GM12892 (cell line): ENCODE measurements around the gene TSPEAR.

Source experiments
- DNase-seq: peaks from one replicate; pipeline ENCODE4 v3.0.0; 2011; ENCODE audit not compliant: insufficient read length
- FAIRE-seq: peaks from 2 replicates; lab custom pipeline; 2011; peaks lifted over from hg19 to GRCh38; lab: Jason Lieb, UNC
- POLR2A ChIP-seq: IDR thresholded peaks from 2 replicates; pipeline ENCODE4 v1.6.1; 2011; ENCODE audit warnings: low read depth, low read length, control low read depth
- POLR2AphosphoS5 ChIP-seq: IDR thresholded peaks from 2 replicates; pipeline ENCODE4 v1.6.1; 2011; ENCODE audit warnings: low read depth, low read length, control low read depth
- TAF1 ChIP-seq: IDR thresholded peaks from 2 replicates; pipeline ENCODE4 v1.6.1; 2011; ENCODE audit warnings: low read depth, mild to moderate bottlenecking, control low read depth, low read length, borderline replicate concordance

Gene TSPEAR

DNA sequence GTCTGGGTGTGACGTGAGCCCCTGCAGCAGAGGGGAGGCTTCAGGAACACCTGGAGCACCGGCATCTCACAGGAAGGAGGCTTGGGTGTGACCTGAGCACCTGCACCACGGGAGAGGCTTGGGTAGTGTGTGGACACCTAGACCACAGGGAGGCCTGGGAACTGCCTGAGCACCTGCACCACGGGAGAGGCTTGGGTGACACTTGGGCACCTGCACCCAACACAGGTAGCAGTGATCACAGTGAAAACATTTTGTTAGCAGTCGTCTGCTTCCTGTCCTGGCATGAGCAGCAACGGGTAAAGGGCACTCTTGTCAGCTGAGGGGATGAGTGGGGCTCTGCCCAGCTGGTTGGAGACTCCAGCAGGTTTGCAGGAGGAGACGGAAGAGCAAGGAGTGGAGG is 233.7 kb downstream of the TSPEAR start:
- FAIRE-seq: no peak
- DNase-seq: no peak

DNA sequence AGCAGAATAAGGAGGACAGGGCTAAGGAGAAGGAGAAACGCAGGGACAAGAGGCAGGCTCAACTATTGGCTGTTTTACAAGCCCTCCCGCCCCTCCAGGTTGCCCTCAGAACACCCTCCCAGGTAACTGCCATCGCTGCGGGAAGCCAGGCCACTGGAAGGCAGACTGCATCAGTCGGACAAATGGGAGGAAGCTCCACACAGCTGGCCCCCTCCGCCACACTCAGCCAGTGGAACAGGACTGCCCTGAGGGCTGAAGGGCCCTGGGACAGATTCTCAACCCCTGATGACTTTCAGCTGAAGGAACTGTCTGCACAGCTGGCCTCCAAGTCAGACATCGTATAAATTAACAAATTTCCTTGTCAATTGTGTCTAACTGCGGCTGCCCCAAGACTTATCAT is 234.2 kb downstream of the TSPEAR start:
- DNase-seq (no peak), FAIRE-seq (no peak)
- TF ChIP-seq TAF1 (no peak), POLR2AphosphoS5 (no peak), POLR2A (no peak)

More for the DNA sequence above, 233.7 kb downstream of the TSPEAR start:
- TF ChIP-seq POLR2A (no peak), POLR2AphosphoS5 (no peak), TAF1 (no peak)

DNA sequence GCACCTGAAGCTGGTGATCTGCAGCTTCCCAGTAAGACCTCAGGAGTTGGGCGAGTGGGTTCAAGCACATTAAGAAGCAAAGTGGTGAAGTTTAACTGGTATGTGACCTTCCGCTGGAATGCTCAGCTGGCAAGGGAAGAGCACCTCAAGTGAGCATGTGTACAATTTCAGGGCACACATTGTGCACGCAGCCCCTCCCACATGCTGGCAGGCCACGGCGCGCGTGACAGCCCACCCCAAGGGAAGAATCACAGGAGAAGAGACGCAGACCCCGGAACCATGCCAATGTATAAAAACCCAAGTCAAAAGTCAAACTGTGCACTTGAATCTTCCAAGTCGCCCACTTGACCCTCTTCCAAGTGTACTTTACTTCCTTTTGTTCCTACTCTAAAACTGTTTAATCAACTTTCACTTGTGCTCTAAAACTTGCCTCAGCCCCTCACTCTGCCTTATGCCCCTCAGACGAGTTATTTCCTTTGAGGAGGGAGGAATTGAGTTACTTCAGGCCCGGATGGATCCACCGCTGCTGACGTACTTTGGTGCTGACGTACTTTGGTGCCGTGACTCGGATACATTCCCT is 236.0 kb downstream of the TSPEAR start:
- FAIRE-seq (no peak), DNase-seq (no peak)
- TF ChIP-seq POLR2AphosphoS5: no peak
- TF ChIP-seq POLR2A: no peak
- no peak for TF ChIP-seq TAF1

DNA sequence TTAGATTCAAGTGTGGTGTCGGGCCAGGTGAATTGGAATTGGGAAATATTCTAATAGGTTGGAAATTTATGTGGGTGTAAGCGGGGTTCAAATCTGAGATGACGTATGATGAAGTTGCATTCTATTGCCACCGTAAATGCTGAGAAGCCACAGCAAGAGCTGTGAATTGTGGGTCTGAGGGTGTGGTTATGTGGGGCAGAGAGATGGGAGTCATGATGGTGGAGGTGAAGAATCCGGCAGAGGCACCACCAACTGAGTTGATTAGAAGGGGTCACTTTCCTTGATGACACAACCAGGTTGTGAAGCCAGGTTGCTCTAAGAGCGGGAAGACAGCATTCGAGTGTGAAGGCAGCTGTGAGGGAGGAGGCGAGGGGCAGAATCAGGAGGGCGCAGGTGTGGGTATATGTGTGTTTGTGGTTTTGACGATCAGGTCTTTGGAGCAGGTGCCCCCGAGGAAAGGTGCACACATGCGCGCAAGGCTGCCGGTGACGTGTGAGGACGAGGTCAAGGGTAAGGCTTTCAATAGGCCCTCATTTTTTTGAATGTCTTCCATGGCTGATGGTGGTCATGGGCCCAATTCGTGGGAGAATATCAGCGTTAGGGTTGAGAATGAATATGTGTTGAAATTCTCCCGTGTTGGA is 237.3 kb downstream of the TSPEAR start:
- DNase-seq (no peak), FAIRE-seq (no peak)
- TF ChIP-seq POLR2AphosphoS5 (no peak), TAF1 (no peak), POLR2A (no peak)

DNA sequence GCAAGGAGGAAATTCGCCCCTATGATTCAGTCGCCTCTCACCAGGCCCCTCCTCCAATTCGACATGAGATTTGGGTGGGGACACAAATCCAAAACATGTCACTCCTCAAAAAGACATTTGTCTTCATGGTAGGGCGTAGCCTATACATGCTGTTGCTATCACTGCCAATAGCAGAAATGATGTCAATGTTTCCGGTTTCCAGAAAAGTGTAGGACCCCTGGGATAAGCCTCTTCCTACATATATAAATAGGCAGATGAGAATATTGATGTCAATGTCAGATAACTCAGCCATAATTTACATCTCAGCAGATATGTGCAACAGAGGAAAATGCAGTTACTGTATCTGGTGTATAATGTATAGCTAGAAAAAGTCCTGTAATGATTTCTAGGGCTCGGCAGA is 239.4 kb downstream of the TSPEAR start:
- FAIRE-seq (no peak), DNase-seq (no peak)
- TF ChIP-seq TAF1: no peak
- TF ChIP-seq POLR2AphosphoS5: no peak
- TF ChIP-seq POLR2A: no peak

DNA sequence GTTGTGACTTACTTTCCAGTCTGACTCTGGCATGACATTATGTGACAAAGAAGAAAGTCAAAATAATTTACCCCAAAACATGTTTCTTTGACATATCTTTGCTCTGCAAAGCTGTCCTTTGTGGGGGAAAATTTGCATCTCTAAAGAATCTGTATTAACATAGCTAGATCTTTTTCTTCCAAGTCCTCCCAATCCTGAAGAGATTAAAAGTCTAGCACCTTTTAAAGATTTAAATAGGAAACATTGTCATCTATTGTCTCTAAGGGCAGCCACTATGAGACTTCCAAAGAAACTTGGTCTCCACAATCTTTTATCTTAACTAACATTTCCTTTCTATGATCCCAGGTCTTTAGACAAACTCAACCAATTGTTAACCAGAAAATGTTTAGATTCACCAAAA is 240.0 kb downstream of the TSPEAR start:
- TF ChIP-seq TAF1: no peak
- no peak for TF ChIP-seq POLR2A
- no peak for TF ChIP-seq POLR2AphosphoS5
- FAIRE-seq (no peak), DNase-seq (no peak)

DNA sequence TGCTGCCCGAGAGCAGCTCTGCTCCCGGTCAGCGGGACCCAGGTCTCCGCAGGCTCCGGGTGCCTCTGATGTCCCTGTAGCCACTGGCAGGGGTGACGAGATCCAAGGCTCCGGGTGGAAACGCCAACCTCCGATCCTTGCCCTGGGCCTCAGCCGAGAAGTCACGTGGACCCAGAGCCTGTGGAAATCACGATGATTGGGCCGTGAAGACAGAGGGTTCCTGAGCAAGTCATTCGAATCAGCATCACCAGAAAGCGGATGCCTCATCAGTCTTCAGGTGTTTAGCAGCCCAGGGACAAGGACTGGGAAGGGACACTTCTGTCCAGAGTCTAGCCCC is 243.5 kb downstream of the TSPEAR start:
- TF ChIP-seq TAF1 (no peak), POLR2AphosphoS5 (no peak), POLR2A (no peak)
- DNase-seq (no peak), FAIRE-seq (no peak)

DNA sequence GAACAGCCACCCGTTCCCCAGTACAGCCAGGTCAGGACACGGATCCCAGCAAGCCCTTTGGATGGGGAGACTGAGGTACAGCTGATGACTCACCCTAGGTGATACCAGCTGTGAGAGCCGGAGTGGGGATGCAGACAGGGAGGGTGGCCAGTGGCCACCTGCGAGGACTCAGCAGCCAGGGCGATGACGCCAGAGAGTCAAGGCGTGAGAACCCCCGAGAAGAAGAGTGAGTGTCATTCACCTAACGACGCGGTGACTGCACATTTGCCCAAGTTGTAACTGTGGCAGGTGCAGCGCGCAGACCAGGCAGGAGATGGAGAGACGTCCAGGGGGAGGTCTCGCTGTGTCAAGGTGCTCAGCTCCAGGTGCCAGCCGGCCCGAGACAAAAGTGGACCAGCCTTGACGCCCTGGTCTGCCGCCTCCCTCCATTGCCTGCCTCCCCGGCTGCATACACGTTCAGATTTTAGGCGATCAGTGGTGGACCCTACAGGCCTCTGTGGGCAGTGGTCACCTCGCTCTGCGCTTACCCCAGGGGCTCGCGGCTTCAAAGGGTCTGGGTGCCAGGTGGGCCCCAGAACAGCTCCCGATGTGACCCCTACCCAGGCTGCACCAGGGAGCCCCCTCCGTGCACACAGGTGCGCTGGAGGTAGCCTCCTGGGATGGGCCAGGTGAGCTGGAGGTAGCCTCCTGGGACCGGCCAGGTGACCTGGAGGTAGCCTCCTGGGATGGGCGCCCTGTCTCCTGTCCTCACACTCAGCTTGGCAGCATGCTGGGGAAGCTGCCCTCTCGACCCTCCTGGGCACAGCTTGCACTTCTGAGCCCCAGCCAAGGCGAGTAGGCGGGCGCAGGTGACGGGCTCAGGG is 244.1 kb downstream of the TSPEAR start:
- DNase-seq (no peak), FAIRE-seq (no peak)
- TF ChIP-seq POLR2A (no peak), TAF1 (no peak), POLR2AphosphoS5 (no peak)

DNA sequence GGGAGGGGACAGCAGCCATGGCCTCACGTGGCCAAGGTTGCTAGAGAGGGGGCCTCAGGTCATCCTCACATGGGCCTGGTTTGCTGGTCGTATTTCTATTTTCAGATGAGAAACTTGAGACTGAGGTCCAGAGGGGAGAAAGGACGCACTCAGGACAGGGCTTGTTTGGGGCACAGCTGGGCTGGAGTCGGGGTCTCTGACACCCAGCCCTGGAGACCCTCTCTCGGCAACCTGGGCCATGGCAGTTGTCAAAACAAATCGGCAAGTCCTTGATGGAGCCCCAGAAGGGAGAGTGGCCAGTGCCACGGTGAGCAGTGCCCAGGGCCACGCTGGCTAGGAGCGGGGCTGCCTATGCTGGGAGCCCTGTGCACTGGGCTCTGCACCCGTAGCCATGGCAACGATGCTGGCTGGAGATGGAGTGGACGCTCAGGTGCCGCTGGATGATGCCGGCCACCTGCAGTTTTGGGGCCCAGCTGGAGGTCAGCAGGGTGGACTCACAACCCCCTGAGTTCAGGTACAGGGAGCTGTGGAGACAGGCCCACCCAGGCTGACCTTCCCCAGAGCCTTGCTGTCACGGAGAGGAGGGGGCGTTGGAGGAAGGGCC is 244.9 kb downstream of the TSPEAR start:
- TF ChIP-seq POLR2AphosphoS5 (no peak), POLR2A (no peak), TAF1 (no peak)
- DNase-seq (no peak), FAIRE-seq (no peak)

DNA sequence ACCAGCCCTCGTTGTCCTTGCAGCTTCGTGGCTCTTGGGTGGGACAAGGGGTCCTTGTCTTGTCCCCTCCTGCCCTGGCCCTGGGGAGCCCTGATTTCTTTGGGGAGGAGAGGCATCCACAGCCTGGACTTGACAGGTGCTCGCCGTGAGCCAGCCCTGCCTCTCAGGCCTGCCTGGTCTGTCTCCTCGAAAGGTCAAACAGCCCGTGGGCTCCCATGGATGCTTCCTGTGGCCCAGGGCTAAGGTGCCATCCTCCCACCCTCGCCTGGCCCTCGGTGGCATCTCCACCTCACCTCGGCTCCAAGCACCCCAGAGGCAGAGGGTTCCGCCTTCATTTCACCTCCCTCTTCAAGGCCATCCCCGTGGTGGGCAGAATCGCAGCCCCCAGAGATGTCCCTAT is 247.0 kb downstream of the TSPEAR start:
- no peak for TF ChIP-seq POLR2A
- TF ChIP-seq POLR2AphosphoS5: no peak
- no peak for TF ChIP-seq TAF1
- DNase-seq (no peak), FAIRE-seq (no peak)

DNA sequence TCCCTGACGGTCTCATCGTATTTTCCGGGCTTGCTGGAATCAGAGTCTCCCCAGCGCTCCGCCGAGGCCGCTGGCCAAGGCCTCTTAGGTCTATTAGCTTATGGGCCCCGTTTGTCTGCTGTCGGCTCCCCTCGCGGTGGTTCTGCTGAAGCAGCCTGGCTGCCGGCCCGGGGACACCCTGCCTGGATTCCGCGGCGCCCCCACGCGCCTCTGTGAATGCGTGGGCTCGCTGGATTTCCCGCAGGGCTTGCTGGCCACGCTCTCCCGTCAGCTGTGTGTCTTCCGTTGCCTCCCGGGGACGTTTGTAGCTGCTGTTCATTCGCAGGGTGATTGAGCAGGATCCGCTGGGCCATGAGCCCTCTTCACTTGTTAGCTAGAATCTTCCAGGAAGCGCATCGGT is 247.6 kb downstream of the TSPEAR start:
- no peak for FAIRE-seq
- no peak for TF ChIP-seq POLR2AphosphoS5
- TF ChIP-seq POLR2A: no peak
- TF ChIP-seq TAF1: no peak
- DNase-seq: no peak

DNA sequence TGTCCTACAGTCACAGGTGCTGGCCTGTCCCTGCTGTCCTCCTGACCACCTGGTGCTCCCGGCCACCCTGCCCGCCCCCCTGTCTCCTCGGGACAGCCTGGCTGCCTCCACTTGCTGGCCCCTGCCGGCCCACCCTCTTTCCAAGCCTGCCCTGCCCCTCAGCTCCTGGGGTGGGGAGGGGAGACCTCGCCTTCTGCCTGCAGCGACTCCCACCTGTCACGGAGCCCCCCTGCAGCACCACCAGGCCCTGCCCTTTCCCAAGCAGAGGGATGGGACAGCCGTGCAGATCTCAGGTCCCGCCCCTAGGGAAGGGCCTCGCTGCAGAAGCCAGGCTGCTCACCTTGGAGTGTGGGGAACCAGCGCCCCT is 248.6 kb downstream of the TSPEAR start:
- DNase-seq: no peak
- TF ChIP-seq TAF1: no peak
- no peak for TF ChIP-seq POLR2A
- TF ChIP-seq POLR2AphosphoS5: no peak
- no peak for FAIRE-seq
